Activated T-cell treated with anti-CD3 and anti-CD28 coated beads for 4 hours (primary cell): ENCODE measurements around the gene EVX1.
A peak's percentile ranks its signal among the peaks of the same experiment; 100 is the strongest.

Experiments
- DNase-seq: peaks from one replicate; pipeline ENCODE4 v3.0.0-alpha.2; 2020

Gene EVX1

DNA sequence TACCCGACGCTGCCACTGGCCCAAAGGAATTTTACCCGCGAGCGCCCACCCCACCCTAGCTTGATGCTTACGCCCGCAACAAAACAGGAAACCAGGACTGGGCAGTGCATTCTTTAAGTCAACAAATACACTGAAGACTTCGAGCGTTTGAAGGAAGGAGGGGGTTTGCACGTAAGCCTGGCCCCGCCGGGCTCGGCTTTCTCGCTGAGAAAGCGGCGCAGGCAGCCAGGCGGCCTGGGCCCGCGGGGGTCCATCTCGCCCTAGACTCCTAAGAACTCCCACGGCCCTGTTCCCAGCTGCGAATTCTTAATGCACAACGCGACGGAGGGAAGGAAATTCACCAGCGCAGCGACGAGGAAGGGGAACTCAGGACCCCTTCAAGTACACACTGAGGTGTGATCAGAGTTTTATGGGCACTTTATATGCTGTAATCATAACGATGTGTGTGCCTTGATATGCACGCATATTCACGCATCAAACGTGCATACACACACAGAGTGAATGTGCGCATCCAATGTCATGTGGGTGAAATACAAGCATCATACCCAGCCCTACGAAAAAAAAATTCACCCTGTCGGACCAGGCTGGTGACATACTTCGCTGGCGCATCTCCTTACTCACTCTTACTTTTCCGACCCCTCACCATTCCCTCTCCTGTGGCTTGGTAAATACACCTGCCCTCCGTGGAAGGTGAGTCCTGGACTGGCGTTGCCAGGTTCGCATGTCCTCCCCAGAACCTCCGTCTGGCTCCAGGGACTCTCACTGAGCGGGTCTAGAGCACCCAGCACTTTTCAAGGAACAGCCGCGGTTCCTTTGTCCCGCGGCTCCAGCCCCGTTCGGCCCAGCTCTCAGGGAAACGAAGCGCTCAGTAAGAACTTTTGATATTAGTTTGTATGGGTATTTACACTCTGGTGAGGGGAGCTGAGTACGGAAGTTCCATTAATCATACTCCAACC lies 37.0 kb upstream of the EVX1 start:
- DNase-seq, result no peak

GRCh38 chr7:27207348-27207985 lies 35.1 kb upstream of the EVX1 start:
- DNase-seq, result no peak

DNA sequence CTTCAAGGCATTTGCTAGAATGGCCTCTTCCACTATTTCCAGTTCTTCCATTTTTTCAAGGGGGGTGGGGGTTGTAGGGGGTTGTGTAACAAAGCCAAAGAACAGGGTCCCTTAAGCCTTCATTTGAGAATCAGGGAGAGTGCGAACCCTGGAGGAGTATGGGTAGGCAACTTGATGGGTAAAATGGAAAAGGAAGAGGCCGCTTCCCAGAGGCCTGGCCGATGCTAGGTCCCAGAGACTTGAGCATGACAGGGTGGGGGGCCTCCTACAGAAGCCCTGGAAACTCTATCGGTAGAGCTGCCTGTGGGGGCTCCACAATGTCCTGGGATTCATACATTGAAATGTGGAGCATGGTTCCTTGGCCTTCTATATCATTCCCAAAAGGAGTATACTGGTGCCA lies 33.6 kb upstream of the EVX1 start:
- no peak for DNase-seq

GRCh38 chr7:27209933-27210440 lies 32.6 kb upstream of the EVX1 start:
- no peak for DNase-seq

GRCh38 chr7:27210441-27211083 lies 32.0 kb upstream of the EVX1 start:
- DNase-seq, result peak; percentile 40

GRCh38 chr7:27211084-27211446 lies 31.5 kb upstream of the EVX1 start:
- no peak for DNase-seq

GRCh38 chr7:27211764-27212204 lies 30.8 kb upstream of the EVX1 start:
- DNase-seq, result no peak

- DNase-seq, result no peak
Observed at GRCh38 chr7:27212497-27213432, 29.8 kb upstream of the EVX1 start.

- DNase-seq, result no peak
Observed at GRCh38 chr7:27213433-27214238, 29.0 kb upstream of the EVX1 start.

GRCh38 chr7:27214239-27214950 lies 28.2 kb upstream of the EVX1 start:
- no peak for DNase-seq

GRCh38 chr7:27215356-27215755 lies 27.2 kb upstream of the EVX1 start:
- no peak for DNase-seq

- no peak for DNase-seq
Observed at GRCh38 chr7:27217951-27218350, 24.7 kb upstream of the EVX1 start.

DNA sequence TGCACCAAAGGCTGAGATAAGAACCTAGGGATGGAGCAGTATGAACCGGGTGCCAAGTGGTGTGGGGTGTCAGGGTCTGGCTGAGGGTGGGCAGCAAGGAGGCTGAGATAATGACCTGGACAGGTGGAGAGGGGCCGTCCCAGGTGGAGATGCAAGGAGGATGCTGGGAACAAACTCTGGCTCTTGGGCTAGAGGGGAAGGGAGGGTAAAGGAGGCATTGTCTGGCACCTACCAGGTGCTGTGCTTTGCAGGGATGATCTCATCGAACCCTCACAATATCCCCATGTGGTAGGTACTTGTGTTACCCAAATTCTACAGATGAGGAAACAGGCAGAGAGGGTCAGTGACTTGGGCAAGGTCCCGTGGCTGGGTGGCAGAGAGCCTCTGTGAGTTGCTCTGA lies 22.8 kb upstream of the EVX1 start:
- no peak for DNase-seq

DNA sequence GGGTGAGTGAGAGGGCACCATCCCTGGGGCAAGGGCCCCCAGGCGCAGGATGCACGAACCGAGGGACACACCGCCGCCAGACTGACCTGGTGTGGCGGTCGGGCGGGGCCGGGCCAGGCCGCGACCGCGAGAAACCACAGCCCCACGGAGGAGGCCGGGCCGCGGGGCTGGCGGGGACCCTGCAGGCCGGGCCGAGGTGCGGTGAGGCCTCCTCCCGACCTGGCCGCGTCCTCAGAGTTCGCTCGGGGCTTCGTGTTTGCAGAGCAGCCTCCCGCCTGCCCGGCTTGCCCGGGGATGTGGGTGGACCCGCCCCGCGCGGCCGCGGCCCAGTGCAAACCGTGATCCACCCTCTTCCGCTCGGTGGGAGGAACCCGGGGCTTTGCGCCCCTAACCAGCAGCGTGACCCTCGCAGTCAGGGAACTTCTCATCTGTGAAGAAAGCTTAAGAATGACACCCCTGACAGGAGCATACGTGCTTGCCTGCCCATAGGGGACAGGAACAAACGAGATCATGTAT lies 22.1 kb upstream of the EVX1 start:
- no peak for DNase-seq

DNA sequence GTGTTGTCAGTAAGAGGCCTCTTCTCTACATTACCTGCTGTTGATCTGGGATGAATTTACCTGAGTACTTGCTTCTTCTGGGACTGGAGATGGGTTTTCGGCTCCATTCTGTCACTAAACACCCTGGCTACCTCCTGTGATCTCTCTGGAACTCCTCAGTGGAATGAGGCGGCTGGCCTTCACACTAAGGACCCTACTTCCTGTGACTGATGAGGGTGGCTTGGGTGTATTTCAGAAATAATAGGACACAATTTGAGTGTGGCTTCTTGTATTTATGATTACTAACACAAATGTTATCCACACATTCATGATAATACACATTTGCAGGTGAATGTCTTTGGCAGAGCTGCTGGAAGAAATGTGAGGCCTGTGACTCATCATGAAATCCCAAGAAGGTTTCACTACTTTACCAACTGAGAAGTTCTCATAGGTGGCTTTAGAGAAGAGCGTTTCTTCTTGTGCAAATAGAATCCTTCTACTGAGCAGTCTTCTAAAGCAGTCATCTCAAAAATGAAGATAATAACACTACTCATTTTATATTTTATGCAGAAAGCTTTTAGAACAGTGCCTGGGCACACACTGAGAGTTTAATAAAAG lies 21.3 kb upstream of the EVX1 start:
- DNase-seq, result no peak

DNA sequence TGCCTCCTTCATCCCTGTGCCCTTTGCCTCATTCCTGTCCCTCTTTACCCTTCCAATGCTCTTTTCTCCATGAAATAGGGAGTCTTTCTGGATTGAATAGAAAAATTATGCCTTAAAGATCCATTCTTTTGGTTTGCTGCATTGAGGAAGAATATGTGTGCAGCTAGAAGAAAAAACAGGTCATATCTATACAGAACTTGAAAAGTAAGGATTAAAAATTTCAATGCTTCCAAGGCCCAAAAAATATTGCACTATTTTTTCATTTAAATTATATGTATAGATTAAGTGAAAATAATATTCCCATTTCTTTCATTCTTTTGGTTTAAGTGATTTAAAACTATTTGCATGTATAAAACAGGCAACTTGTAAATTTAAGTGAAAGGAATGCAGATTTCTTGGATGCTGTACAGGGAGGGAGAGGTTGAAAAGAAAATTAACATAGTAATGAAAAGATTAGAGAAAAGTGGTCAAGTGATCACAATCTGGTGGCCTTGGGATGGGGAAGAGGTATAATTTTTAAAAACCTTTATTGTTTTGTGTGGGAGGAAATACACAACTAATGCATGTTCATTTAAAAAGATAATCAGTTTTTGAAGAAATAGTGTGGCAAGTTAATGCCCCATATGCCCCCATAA lies 18.5 kb upstream of the EVX1 start:
- no peak for DNase-seq

GRCh38 chr7:27224983-27225934 lies 17.3 kb upstream of the EVX1 start:
- DNase-seq, result no peak

DNA sequence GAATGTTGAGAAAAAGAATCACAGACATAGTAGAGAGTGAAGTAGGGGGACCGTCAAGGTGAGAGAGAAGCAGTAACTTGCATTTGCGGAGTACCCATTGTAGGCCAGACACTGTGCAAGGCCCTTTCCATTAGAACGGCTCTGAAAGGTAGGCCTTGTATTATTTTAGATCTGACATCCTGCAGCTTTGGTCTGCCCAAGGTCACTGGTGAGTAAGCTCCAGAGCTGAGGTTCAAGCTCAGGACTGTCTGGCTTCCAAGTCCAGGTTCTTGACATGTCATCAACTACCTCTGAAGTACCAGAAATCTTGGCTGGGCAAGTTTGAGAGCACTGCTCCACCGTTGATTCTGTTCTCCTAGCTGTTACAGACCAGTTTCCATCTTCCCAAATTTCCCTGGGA lies 13.2 kb upstream of the EVX1 start:
- no peak for DNase-seq
